GM23338 (cell line): ENCODE results near the gene TMPRSS9. TPM values are rescaled to one million over a fixed set of nuclear protein-coding genes. Genes with fewer than 3 reads are reported as not detected.

Experiments
- ATAC-seq: fragments of 200-7000 bp; cut with Tn5 transposase; 3 replicates; pipeline ENCODE4 v1.9.1; 2020
- DNase-seq: peaks from one replicate; pipeline ENCODE4 v3.0.0-alpha.2; 2015; ENCODE audit warnings: low spot score
- H2AFZ ChIP-seq: fragments of 200-600 bp; sonication (generic); 2 replicates; pipeline ENCODE4 v1.8.0; 2016; ENCODE audit warnings: antibody characterized with exemption, mild to moderate bottlenecking, moderate library complexity
- H3F3A ChIP-seq: fragments of 200-600 bp; sonication (generic); replicated peaks from 2 replicates; pipeline ENCODE4 v1.8.0; 2017; ENCODE audit warnings: antibody characterized with exemption, mixed run types, low read depth
- H3K27ac ChIP-seq: fragments of 200-600 bp; sonication (generic); 2 replicates; pipeline ENCODE4 v1.6.1; 2016; ENCODE audit warnings: low read depth
- H3K27me3 ChIP-seq: fragments of 200-600 bp; sonication (generic); 2 replicates; pipeline ENCODE4 v1.8.0; 2016; ENCODE audit warnings: mild to moderate bottlenecking, mixed run types, moderate library complexity; ENCODE audit not compliant: insufficient read depth
- H3K36me3 ChIP-seq: fragments of 200-600 bp; sonication (generic); 2 replicates; pipeline ENCODE4 v1.8.0; 2016; ENCODE audit warnings: mild to moderate bottlenecking; ENCODE audit not compliant: insufficient read depth
- H3K4me1 ChIP-seq: fragments of 200-600 bp; sonication (generic); 2 replicates; pipeline ENCODE4 v1.8.0; 2016; ENCODE audit warnings: mild to moderate bottlenecking, moderate library complexity; ENCODE audit not compliant: insufficient read depth
- H3K4me2 ChIP-seq: fragments of 200-600 bp; sonication (generic); 2 replicates; pipeline ENCODE4 v1.7.1; 2017; ENCODE audit warnings: mixed run types
- H3K4me3 ChIP-seq: fragments of 200-600 bp; sonication (generic); 2 replicates; pipeline ENCODE4 v1.6.1; 2016; ENCODE audit warnings: mixed run types
- H3K79me2 ChIP-seq: fragments of 200-600 bp; sonication (generic); replicated peaks from 2 replicates; pipeline ENCODE4 v1.8.0; 2017; ENCODE audit warnings: mild to moderate bottlenecking; ENCODE audit not compliant: insufficient read depth
- H3K9me2 ChIP-seq: fragments of 200-600 bp; sonication (generic); 2 replicates; pipeline ENCODE4 v1.8.0; 2017; ENCODE audit not compliant: insufficient read depth
- H4K20me1 ChIP-seq: fragments of 200-600 bp; sonication (generic); replicated peaks from 2 replicates; pipeline ENCODE4 v1.8.0; 2017; ENCODE audit warnings: mild to moderate bottlenecking; ENCODE audit not compliant: insufficient read depth
- H3K27ac Mint-ChIP-seq: 2 replicates; pipeline ENCODE4 v1.8.0; 2020; ENCODE audit warnings: inconsistent platforms, mild to moderate bottlenecking, moderate library complexity, mixed read lengths
- H3K27me3 Mint-ChIP-seq: 3 replicates; pipeline ENCODE4 v1.8.0; 2022; ENCODE audit warnings: low read depth, mild to moderate bottlenecking, moderate library complexity, mixed read lengths, inconsistent platforms; ENCODE audit not compliant: insufficient read depth, poor library complexity
- H3K36me3 Mint-ChIP-seq: 3 replicates; pipeline ENCODE4 v1.8.0; 2021; ENCODE audit warnings: low read depth, mild to moderate bottlenecking, inconsistent platforms, moderate library complexity, mixed read lengths
- H3K4me1 Mint-ChIP-seq: 3 replicates; pipeline ENCODE4 v1.8.0; 2020; ENCODE audit warnings: mild to moderate bottlenecking, inconsistent platforms, mixed read lengths
- H3K4me3 Mint-ChIP-seq: 3 replicates; pipeline ENCODE4 v1.8.0; 2021; ENCODE audit warnings: moderate library complexity, mild to moderate bottlenecking, inconsistent platforms, mixed read lengths
- H3K9me3 Mint-ChIP-seq: 3 replicates; pipeline ENCODE4 v1.8.0; 2020; ENCODE audit warnings: moderate library complexity, mild to moderate bottlenecking, inconsistent platforms, mixed read lengths
- CREB1 ChIP-seq: fragments of 250-450 bp; sonication (Bioruptor Pico); IDR thresholded peaks from 2 replicates; pipeline ENCODE4 v1.5.0; 2020; ENCODE audit warnings: low read depth, mild to moderate bottlenecking, moderate library complexity
- ETS1 ChIP-seq: IDR thresholded peaks from 2 replicates; pipeline ENCODE4 v1.6.1; 2016; ENCODE audit warnings: antibody characterized with exemption
- EZH2phosphoT487 ChIP-seq: fragments of 200-600 bp; sonication (generic); IDR thresholded peaks from one replicate; pipeline ENCODE4 v1.8.1; 2018; ENCODE audit warnings: antibody characterized with exemption; ENCODE audit not compliant: unreplicated experiment
- JUNB ChIP-seq: IDR thresholded peaks from one replicate; pipeline ENCODE4 v1.6.1; 2016; ENCODE audit warnings: antibody characterized with exemption; ENCODE audit not compliant: unreplicated experiment
- ZNF462 ChIP-seq: fragments of 250-450 bp; sonication (Bioruptor Pico); IDR thresholded peaks from 2 replicates; pipeline ENCODE4 v1.5.0; 2020; ENCODE audit warnings: mild to moderate bottlenecking, moderate library complexity
- polyA plus RNA-seq: library from polyadenylated mRNA; unstranded; fragments of >200 nt; fragmentation: Nextera tagmentation; extraction: Ambion mirVana; gene quantifications from 2 replicates; pipeline ENCODE4 v1.2.1, GENCODE V29; 2016
- total RNA-seq: library from RNA; depleted of rRNA; stranded (reverse); fragments of >200 nt; shearing (Covaris generic); gene quantifications from 2 replicates; pipeline ENCODE4 v1.2.3, GENCODE V29; 2014

The TMPRSS9 gene
- total and polyA plus RNA-seq, 2 experiments from 2014 or later = 0.05 to 0.28 TPM

- TF ChIP-seq ZNF462 (CRISPR knock-in tag) = no peak
Measured at GRCh38 chr19:2361246-2362045, 1.4 kb downstream of the TMPRSS9 start (continued).

- Histone ChIP-seq H4K20me1 (no peaks in the 10 kb centered on the region), H3K27me3 (no peaks in the 10 kb centered on the region), H3K4me1 (no peaks in the 10 kb centered on the region; the same call in 1 of the 2 replicates), H3K27ac (no peak overlapping the region), H3K4me2 (no peak overlapping the region), H2AFZ (no peak overlapping the region), H3K79me2 (no peaks in the 10 kb centered on the region), H3K4me3 (no peak overlapping the region), H3F3A (peaks cover 4% of the 10 kb centered on the region; the same call in 1 of the 2 replicates), H3K9me2 (no peaks in the 10 kb centered on the region), H3K36me3 (no peaks in the 10 kb centered on the region)
- Mint-ChIP-seq H3K27ac (no peak overlapping the region), H3K27me3 (peaks cover 11% of the 10 kb centered on the region), H3K9me3 (no peaks in the 10 kb centered on the region; the same call in 2 of the 3 replicates), H3K4me3 (no peak overlapping the region), H3K4me1 (peaks cover 5% of the 10 kb centered on the region), H3K36me3 (no peaks in the 10 kb centered on the region)
- no peak for DNase-seq
- ATAC-seq = no peak
- TF ChIP-seq EZH2phosphoT487 (no peak), JUNB (no peak), ZNF462 (CRISPR knock-in tag) (no peak), CREB1 (CRISPR knock-in tag) (no peak), ETS1 (no peak)
Measured at GRCh38 chr19:2362046-2362969, 2.2 kb downstream of the TMPRSS9 start.
